Activated T-cell treated with anti-CD3 and anti-CD28 coated beads for 4 hours (primary cell): Measurements from ENCODE around the gene CAPN14.

Experiments
- DNase-seq: peaks from one replicate; pipeline ENCODE4 v3.0.0-alpha.2; 2020

Gene CAPN14

DNA sequence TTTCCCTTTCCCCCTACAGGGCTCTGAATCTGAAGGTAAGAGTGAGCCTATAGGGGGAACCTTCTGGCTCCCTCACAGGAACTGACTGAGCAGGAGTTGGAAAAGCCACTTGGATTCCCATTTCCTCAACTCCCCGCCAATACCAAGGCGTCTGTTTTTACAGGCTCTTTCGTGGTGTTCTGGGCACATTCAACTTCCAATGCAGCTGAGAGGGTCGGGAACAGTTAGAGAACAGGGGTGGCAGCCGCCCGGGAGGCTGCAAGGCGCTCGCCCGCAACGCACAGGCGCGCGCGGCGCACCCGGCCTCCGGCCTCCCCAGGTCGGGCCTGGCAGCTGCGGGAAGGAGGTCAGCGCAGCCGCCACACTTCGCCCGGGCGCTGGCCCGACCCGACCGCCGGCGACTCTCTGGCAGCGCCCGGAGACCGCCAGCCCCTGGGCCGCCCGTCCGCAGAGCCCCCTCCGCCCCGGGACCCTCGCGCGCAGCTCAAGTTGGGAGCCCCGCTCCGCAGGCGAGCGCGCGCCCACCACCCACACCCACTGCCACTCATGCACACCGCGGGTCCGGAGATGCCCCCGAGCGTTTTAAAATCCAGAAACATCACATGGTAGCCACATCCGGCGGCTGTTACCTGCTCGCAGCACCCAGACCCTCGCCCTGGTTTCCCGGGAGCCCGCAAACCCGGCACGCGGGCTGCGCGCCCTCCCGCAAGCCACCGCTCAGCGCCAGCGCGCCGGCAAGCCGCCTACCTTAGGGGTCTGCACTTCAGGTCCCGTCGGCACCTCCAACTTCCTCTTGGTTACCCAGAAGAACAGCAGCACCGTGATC is 79.9 kb downstream of the CAPN14 start:
- no peak for DNase-seq

DNA sequence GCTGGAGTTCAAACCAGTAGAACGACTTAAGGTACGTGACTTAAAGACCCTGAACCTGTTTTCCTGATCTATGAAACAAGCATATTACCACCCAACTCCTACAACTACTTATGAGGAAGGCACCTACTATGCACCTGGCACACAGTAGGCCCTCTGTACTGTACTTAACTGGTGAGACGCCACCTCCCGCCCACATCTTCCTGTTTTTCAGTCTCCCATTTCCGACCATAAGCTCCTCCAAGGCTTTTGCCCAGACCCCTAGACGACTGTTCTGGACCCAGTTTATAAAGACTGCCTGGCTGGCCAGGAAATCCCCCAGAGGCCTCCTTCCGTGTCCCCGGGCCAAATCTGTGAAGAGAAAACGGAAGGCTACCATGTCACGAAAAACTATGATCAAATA is 80.6 kb downstream of the CAPN14 start:
- no peak for DNase-seq

DNA sequence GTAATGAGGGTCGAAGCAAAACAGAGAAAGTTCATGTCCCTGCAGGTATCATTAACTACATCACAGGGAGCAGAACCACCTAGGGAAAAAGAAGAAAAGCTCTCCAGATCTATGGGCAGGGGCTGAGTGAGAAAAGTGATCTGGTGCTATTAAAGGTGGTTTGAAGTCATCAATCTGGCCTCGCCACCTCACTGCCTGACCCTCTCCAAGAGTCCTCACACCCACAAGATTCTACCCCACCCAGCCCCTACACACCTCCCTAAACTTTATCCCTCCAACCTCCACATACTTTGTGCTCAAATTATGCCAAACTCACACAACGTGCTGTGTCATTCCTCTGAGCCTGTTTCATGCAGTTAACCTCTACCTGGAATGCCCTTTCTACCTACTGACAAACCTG is 81.3 kb downstream of the CAPN14 start:
- DNase-seq, result no peak

DNA sequence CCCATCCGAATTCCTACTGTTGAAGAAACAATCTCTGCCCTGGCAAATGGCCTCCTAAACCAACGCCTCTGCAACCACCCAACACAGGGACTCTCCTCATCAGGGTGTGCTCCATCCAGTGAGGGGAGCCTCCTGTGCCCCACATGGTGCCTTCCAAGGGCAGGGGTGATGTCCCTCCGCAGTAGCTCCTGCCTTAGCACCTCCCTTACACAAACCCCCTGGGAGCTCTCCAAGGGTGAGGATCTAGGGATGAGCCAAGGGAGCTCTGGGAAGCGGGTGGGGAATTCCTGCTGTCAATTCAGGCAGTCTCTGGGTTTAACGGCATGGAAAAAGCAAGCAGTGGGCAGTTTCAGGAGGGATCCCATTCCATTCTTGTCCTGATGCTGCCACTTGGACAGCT is 82.8 kb downstream of the CAPN14 start:
- no peak for DNase-seq

DNA sequence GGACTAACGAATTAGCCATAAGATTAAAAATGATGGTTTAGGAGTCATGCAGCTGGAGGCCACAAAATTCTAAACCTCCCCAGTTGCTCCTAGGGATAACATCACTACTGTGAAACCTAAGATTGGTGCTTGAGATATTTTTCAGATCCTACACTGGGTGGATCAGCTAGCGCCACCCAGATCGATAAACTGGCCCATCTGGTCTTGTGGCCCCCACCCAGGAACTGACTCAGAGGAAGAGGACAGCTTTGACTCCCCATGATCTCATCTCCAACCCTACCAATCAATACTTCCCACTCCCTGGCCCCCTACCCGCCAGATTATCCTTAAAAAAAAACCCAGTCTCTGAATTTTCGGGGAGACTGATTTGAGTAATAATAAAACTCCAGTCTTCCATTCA is 84.5 kb downstream of the CAPN14 start:
- no peak for DNase-seq

DNA sequence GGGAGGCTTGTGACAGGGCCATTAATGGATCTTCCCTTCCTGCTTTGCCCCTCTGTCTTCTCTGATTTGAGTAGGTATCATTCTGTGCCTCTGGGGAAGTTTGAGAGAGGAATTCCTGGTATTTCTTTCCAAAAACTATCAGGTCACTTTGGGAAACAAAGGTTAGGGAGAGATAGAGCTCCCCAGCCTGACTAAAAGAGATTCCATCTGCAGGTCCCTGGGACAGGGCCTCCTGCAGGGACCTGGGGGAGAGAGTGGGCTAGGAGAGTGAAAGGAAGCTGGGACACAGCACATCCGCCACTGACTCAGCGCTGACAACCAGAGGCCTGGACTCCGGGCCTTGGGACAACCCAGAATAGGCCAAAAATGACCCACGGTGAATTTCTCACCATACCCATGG is 85.4 kb downstream of the CAPN14 start:
- no peak for DNase-seq

DNA sequence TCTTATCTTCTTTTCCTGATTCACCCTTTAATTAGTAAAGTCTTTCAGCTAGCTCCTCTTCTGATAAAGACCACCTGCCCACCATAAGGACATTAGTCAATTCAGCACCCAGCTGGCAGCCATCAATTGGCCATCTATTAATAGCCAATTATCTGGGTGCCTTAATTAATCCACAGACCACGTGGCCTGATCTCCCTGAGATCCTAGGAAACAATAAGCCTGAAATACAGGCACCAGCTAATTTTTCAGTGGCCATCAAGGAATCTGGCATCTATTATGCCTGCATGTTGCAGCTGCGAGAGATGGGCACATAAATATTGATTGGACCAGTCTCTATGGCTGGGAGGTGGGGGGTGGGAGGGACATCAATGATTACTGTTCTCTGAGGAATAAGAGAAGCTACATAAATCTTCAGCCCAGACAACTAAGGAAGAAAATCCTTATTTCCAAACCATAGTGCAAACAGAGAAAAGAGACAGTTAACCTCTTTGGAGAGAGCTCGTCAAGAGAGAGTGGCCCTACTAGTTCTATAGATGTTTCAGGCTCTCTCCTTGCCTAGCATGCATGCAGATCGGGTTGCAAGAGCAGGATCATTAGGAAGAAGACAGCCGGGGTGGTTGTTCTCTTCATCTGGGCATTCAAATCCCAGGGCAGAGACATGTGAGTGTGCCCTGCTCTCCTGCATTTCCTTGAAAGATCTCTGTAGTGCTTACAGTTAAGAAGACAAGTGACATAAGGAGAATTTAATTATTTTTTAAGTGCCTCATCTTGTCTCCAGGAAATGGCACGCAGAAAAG is 87.7 kb downstream of the CAPN14 start:
- no peak for DNase-seq

DNA sequence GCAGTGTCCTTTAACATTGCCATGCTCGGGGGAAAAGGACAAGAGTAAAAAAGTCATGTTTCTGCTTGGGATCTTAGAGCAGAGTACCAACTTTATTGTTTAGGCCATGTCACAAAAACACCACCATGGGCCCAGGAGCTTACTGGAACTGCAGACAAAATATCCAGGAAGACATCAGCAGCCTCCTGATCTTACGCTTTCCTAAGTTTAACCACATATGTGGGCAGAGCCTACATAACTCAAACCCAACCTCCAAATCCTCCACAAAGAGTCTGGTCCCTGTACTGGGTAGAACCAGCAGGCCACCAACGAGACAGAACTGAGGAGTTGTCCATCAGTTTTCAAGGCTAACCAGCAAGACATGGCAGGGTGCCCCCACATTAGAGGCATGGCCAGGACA is 89.4 kb downstream of the CAPN14 start:
- DNase-seq, result no peak

DNA sequence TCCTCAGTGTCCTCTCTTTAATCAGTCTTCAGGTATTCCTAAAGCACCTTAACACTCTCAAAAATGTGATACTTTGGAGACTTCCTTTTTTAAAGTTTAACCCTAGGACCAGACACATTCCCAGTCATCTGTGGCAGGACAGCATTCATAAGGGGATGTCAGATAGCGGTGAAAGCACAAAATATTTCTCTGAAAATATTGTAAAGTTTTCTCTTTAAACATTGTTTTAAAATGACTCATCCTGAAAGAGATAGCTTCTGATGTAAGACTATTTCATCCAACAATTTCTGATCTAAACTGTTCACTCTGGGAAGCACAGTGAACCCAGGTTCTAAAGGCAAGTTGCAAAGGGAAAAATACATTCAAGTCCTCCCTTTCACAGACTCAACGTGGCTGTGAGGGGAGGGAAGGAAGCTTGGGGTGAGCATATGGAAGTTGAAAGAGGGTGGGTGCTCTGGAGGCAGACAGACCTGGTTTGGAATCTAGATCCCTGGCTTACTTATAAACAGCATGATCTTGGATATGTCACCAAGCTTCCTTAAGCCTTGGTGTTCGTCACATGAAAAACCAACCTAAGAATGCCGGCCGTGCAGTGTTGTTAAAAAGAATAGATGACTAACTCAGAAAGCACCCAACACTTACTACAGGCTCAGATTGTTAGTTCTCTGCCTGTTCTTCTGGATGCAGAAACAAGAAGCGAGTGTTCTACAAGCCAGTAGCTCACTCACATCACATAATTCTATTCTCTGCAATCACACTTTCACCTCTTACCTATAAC is 91.2 kb downstream of the CAPN14 start:
- DNase-seq, result no peak

DNA sequence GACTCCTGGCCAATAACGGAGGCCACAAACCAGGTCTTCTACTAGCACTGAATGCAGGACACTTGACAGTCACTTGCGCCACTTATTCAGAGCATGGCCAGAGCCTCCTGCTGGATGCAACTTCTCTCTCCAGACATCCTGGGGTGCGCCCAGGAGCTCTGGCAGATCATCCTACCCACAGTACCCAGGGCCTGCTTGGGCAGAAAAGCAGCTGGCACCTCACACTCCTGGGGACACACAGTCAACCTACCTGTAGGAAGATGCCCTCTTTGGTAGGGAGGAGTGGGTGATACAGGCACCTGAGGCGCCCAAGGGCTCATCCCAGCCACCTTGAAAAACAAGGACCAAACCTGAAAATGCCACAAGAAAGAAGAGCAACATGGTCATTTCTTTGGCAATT is 92.4 kb downstream of the CAPN14 start:
- no peak for DNase-seq
